SJSA1 (cell line): ENCODE data around the gene MED26. TPM values are rescaled to one million over a fixed set of nuclear protein-coding genes. Genes with fewer than 3 reads are reported as not detected.

Experiments used
- DNase-seq, 2 experiments: peaks; one replicate each; pipeline ENCODE4 v3.0.0-alpha.2; 2015 to 2020; ENCODE audit warnings: low spot score in 2 of 2, low read depth in 1 of 2
- H3K27ac ChIP-seq: fragments of 250-450 bp; sonication (Bioruptor Pico); 2 replicates; pipeline ENCODE4 v1.5.1; 2020; ENCODE audit warnings: mild to moderate bottlenecking, moderate library complexity
- H3K27me3 ChIP-seq: fragments of 250-450 bp; sonication (Bioruptor Pico); replicated peaks from 2 replicates; pipeline ENCODE4 v1.5.1; 2020; ENCODE audit warnings: mild to moderate bottlenecking, moderate library complexity
- H3K36me3 ChIP-seq: fragments of 250-450 bp; sonication (Bioruptor Pico); 2 replicates; pipeline ENCODE4 v1.5.1; 2020; ENCODE audit warnings: mild to moderate bottlenecking
- H3K4me1 ChIP-seq: fragments of 250-450 bp; sonication (Bioruptor Pico); replicated peaks from 2 replicates; pipeline ENCODE4 v1.6.1; 2021; ENCODE audit warnings: mild to moderate bottlenecking
- H3K4me3 ChIP-seq: fragments of 250-450 bp; sonication (Bioruptor Pico); 2 replicates; pipeline ENCODE4 v1.5.1; 2020; ENCODE audit warnings: mild to moderate bottlenecking
- H3K9me3 ChIP-seq: fragments of 250-450 bp; sonication (Bioruptor Pico); replicated peaks from 2 replicates; pipeline ENCODE4 v1.5.1; 2020; ENCODE audit warnings: mild to moderate bottlenecking
- total RNA-seq: library from RNA; depleted of rRNA; stranded (reverse); fragments of >200 nt; shearing (Covaris generic); gene quantifications from 2 replicates; pipeline ENCODE4 v1.2.3, GENCODE V29; 2014

MED26 gene
- total RNA-seq, 1 experiment from 2014 or later, result 9.6 TPM

GRCh38 chr19:16536130-16536529, 91.9 kb downstream of the MED26 start:
- no peak overlapping the region for H3K27ac ChIP-seq
- DNase-seq, result no peak
- H3K4me1 ChIP-seq, result peaks cover 5% of the 10 kb centered on the region
- no peaks in the 10 kb centered on the region for H3K9me3 ChIP-seq
- no peaks in the 10 kb centered on the region for H3K27me3 ChIP-seq
- H3K4me3 ChIP-seq, result no peak overlapping the region
- H3K36me3 ChIP-seq, result peaks cover 98% of the 10 kb centered on the region

DNA sequence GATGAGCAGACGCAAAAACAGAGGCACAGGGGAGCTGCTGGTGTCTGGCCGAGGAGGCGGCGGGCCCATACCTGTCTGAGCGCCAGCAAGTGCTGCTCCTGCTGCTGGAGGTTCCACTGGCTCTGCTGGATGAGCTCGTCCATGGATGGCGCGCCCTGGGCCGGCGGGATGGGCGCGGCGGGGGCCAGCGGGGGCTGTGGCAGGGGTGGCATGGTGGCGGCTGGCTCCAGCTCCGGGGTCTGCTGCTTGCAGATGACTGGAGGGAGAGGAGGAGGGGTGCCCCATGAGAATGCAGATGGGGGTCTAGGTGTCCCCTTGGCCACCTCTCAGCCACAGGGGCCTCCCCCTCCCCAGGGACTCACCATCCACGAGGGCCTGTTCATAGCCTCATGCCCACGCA, 92.6 kb downstream of the MED26 start:
- Histone ChIP-seq H3K36me3 (peaks cover 98% of the 10 kb centered on the region), H3K27me3 (no peaks in the 10 kb centered on the region), H3K4me1 (no peaks in the 10 kb centered on the region), H3K4me3 (no peak overlapping the region), H3K9me3 (no peaks in the 10 kb centered on the region), H3K27ac (no peak overlapping the region)
- no peak for DNase-seq

GRCh38 chr19:16532440-16533234, 95.4 kb downstream of the MED26 start:
- peak in 1 of 2 experiments; percentile 45 for DNase-seq

DNA sequence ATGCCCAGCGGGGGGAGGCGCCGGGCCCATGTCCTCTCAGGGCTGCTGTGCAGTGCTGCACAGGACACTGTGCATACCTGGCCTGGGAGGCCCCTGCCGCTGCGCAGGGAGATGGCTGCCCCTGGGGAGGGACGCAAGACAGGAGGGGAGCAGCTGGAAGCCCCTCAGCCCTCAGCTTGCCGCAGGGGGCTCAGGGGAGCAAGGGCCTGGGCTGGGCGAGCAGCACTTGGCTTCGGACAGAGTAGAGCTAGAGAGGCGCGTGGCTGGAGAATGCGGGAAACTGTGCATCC, 96.7 kb downstream of the MED26 start:
- no peak for DNase-seq
- no peak overlapping the region for H3K4me3 ChIP-seq
- H3K36me3 ChIP-seq, result peaks cover 98% of the 10 kb centered on the region
- H3K9me3 ChIP-seq, result no peaks in the 10 kb centered on the region
- no peak overlapping the region for H3K27ac ChIP-seq
- H3K4me1 ChIP-seq, result no peaks in the 10 kb centered on the region
- H3K27me3 ChIP-seq, result no peaks in the 10 kb centered on the region

More at GRCh38 chr19:16532440-16533234, 95.4 kb downstream of the MED26 start:
- H3K36me3 ChIP-seq, result peaks cover 98% of the 10 kb centered on the region
- no peaks in the 10 kb centered on the region for H3K4me1 ChIP-seq
- H3K4me3 ChIP-seq, result no peak overlapping the region
- no peaks in the 10 kb centered on the region for H3K9me3 ChIP-seq
- no peak overlapping the region for H3K27ac ChIP-seq
- no peaks in the 10 kb centered on the region for H3K27me3 ChIP-seq

DNA sequence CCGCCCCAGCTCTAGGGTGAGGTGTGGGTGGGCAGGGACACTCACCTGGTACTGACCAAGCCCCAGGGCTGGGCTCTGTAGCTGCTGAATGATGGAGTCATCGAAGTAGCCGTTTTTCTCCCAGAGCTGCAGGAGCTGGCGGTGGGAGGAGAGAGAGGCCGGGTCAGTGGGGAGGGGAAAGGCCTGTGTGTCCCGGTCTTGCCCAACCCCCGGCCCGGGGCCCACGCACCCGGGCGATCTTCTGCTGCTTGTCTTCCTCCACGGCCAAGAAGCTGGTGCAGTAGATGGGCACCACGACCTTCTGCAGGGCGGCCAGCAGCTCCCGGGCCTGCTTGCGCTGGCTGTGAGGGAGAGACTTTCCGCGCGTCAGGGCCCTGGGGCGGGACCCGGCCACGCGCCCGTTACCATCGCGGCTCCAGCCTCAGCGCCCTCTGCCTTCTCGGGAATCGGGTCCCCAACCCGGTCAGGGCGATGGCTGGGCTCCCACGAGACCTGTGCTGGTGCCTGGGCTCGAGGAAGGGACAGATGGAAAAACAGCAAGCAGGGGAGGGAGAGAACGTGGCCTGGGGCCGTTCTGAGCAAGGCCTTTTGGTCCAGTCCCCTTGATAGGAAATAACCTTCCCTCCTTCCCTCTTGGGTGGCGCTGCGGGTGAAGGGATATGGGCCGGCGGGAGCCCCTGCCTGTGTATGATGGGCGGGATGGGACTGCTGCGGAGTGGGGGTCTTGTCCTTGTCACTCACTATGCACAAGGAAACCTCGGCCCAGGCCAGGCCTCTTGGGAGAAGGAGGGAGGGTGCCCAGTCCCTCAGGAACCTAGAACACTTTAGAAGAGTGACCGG, 97.2 kb downstream of the MED26 start:
- Histone ChIP-seq H3K27me3 (no peaks in the 10 kb centered on the region), H3K4me1 (no peaks in the 10 kb centered on the region), H3K4me3 (no peak overlapping the region), H3K36me3 (peaks cover 98% of the 10 kb centered on the region), H3K9me3 (no peaks in the 10 kb centered on the region), H3K27ac (no peak overlapping the region)
- no peak for DNase-seq

DNA sequence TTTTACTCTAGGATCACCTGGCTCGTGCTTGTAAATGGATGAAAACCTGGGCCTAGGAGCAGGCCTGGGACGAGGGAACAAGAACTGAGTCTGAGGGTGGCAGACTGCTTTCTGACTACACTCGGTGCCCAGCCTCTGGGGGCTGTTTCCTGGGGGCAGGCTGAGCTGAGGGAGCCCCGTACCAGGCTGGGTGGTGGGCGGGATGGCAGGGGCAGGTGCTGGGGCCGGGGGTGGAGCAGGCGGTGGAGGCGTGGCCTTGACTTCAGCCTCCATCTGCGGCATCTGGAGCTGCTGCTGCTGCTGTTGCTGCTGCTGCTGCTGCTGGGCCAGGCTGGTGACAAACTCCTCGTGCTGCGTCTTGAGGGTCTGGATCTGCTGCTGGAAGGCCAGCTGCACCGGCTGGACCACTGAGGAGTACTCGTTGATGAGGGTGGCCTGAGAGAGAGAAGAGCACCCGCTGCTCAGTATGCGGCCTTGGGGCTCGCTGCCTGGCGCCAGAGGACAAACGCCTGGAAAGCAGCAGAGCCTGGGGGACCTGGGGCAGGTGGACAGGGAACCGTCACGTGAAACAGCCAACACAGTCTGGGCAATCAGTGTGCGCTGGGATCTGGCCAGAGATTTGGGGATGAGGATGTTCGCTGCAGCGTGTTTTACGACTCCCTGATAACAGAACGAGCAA, 98.4 kb downstream of the MED26 start:
- no peak overlapping the region for H3K27ac ChIP-seq
- no peak for DNase-seq

DNA sequence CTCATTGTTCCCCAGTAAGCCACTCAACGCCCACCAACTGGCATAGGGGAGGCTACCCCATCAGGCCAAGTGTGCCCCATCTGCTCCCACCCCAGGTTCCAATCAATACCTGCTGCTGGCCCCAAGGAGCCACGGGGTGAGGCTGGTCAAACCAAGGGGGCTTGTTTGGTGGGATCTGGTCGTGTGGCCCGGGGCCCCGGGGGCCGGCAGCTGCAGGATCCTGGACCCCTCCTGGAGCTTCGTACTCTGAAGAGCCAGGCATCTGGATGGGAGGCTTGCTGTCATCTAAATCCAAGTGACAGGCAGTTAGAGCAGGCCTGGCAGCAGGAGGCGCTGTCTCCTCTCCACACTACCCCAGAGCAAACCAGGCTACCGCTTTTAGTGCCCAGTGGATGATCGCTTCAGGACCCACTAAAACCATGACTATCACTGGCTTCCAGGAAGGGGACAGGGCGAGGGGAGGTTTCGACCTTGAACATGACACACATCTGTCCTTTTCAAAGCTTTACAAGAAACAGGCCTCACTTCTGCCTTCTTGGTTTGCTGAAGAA, 100.0 kb downstream of the MED26 start:
- no peak overlapping the region for H3K27ac ChIP-seq
- H3K4me1 ChIP-seq, result no peaks in the 10 kb centered on the region
- H3K27me3 ChIP-seq, result no peaks in the 10 kb centered on the region
- no peaks in the 10 kb centered on the region for H3K9me3 ChIP-seq
- H3K4me3 ChIP-seq, result no peak overlapping the region
- H3K36me3 ChIP-seq, result peaks cover 96% of the 10 kb centered on the region
- DNase-seq, result peak in 1 of 2 experiments; percentile 45

More for the DNA sequence above, 98.4 kb downstream of the MED26 start:
- Histone ChIP-seq H3K9me3 (no peaks in the 10 kb centered on the region), H3K36me3 (peaks cover 98% of the 10 kb centered on the region), H3K4me3 (no peak overlapping the region), H3K27me3 (no peaks in the 10 kb centered on the region), H3K4me1 (no peaks in the 10 kb centered on the region)

DNA sequence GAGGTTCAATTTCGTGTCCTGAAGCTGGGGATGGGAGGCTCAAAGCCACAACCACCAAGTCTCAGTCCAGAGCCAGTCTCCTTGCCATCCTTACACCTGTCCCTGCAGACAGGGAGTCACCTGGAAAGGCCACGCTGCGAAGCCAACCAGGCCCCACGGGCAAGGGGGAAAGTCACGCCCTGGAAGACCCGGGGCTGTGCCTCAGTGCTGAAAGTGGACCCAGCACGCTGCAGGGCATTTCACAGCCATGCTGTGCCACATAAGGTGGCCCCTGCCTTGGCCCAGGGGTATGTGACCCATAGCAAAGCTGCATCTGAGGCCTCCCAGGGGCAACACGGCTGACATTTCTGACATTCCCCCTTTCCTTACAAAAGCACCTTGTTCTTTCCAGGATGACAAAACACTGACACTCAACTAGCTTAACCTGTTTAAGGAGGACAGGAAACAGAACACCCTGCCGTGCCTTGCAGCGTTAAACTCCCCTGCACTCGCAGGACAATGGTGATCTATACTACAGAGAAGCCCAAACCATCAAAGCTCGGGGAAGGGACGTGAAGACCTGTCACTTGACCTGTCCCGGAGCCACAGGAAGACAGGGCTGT, 100.6 kb downstream of the MED26 start:
- DNase-seq, result no peak
- Histone ChIP-seq H3K27me3 (no peaks in the 10 kb centered on the region), H3K4me3 (no peak overlapping the region), H3K27ac (no peak overlapping the region), H3K4me1 (no peaks in the 10 kb centered on the region), H3K36me3 (peaks cover 96% of the 10 kb centered on the region), H3K9me3 (no peaks in the 10 kb centered on the region)

DNA sequence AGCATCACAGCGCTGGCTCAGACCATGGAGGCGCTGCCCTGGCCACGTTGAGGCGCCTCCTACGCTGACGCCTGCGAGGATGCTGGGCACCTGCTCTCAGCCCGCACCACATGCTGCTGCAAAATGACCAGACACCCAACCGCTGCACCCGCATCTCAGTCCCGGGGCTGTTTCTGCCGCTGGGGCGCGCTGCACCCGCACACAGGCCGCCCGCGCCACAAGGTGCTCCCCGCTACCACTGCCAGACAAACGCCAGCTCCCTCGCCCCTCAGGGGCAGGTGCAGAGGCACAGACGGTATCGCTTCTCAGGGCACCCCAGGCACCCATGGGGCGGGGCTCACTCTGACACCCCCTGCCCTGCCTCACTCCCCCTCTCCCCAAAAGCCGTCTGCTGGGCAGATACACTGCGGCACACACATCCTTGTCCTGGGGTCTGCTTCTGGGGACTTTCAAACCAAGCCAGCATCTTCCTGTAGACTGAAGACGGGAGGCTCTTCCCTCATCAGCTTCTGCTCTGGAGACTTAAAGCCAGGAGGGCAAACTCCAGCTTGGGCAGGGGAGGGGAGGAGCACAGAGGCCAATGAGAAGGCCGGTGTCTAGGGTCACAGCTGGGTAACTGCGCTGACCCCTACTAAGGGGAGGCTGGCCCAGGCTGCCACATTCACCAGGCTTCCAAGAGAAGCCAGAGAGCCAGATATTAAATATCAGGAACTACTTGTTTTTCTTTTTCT, 102.1 kb downstream of the MED26 start:
- Histone ChIP-seq H3K4me3 (no peak overlapping the region), H3K4me1 (no peaks in the 10 kb centered on the region), H3K27ac (no peak overlapping the region), H3K9me3 (no peaks in the 10 kb centered on the region), H3K27me3 (no peaks in the 10 kb centered on the region), H3K36me3 (peaks cover 96% of the 10 kb centered on the region)
- no peak for DNase-seq

DNA sequence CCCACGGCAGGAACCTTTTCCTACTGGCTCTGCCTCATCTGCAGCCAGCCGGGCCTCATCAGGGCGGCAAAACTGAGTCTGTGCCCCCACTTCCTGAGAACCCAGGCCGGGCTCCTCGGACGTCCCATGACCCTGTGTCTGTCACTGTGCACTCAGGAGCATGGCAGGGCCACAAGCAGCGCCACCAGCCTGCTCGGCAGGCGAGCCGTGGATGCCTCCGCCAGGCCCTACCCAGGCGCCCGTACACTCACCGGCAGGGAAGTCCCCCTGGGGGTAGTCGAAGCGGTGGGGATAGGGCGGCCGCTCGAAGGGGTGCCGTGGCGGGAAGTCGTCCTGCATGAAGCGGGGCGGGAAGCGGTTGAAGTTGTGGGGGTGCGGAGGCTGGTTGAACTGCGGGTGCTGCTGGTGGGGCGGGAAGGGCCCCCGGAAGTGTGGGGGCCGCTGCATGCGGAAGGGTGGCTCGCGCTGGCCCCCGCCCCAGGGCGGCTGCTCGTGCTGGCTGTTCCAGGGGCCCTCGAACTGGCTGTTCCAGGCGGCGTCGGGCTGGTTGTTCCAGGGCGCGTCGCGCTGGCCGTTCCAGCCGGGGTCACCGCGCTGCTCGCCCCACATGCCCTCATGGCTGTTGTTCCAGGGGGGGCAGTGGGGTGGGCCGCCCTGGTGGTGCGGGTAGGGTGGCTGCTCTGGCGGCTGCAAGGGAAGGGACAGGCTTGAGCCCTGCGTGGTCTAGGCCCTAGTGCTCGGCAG, 102.8 kb downstream of the MED26 start:
- Histone ChIP-seq H3K4me1 (no peaks in the 10 kb centered on the region), H3K36me3 (peaks cover 96% of the 10 kb centered on the region), H3K27ac (no peak overlapping the region), H3K4me3 (no peak overlapping the region), H3K27me3 (no peaks in the 10 kb centered on the region), H3K9me3 (no peaks in the 10 kb centered on the region)
- DNase-seq, result no peak
